DOHH2 (cell line): ENCODE results near the gene NEU1.

ENCODE experiments used
- EZH2phosphoT487 ChIP-seq: fragments of 200-600 bp; sonication (generic); IDR thresholded peaks from 2 replicates; pipeline ENCODE4 v1.6.1; 2017; ENCODE audit warnings: borderline replicate concordance, mild to moderate bottlenecking, antibody characterized with exemption, low read length, moderate library complexity, mixed read lengths
- TF ChIP-seq, protein P1 (sequence below): fragments of 200-600 bp; sonication (generic); IDR thresholded peaks from one replicate; pipeline ENCODE4 v1.5.1; 2014; ENCODE audit warnings: antibody characterized with exemption, mild to moderate bottlenecking, low read depth, low read length; ENCODE audit not compliant: poor library complexity, severe bottlenecking

DNA sequence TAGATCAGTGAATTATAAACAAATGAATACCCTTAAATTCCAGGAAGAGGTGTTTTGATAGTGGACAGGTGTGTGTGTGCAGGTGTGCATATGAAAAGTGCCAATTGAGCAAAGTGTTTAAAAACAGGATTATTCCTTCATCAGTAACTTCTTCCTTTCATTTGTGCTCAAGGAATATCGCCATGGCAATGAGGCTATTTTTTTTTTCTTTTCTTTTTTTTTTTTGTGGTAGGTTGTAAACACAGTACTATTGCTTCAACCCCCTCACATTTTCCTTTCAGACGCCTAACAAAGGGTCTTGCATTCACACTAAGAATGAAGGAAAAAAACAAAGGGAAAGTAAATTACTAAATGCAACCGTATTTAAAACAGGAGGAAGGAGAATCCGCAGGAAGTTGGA lies 37.1 kb downstream of the NEU1 start:
- TF ChIP-seq, protein P1, sequence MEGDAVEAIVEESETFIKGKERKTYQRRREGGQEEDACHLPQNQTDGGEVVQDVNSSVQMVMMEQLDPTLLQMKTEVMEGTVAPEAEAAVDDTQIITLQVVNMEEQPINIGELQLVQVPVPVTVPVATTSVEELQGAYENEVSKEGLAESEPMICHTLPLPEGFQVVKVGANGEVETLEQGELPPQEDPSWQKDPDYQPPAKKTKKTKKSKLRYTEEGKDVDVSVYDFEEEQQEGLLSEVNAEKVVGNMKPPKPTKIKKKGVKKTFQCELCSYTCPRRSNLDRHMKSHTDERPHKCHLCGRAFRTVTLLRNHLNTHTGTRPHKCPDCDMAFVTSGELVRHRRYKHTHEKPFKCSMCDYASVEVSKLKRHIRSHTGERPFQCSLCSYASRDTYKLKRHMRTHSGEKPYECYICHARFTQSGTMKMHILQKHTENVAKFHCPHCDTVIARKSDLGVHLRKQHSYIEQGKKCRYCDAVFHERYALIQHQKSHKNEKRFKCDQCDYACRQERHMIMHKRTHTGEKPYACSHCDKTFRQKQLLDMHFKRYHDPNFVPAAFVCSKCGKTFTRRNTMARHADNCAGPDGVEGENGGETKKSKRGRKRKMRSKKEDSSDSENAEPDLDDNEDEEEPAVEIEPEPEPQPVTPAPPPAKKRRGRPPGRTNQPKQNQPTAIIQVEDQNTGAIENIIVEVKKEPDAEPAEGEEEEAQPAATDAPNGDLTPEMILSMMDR, result no peak
- no peak for TF ChIP-seq EZH2phosphoT487
